ENCODE measurements around the gene NNT. TPM values are rescaled to one million over a fixed set of nuclear protein-coding genes. Genes with fewer than 3 reads are reported as not detected.

The NNT gene
- total RNA-seq (2022; extraction: Qiagen RNA extraction), result 10.7 to 15.2 TPM (median 13.2 TPM) in 5 replicates

GRCh38 chr5:43602461-43603343 is at the start of gene NNT:
NNT (plus strand) TSS chr5:43603180; CDS start chr5:43609196, 6,016 bp downstream.

GRCh38 chr5:43556857-43557542 is 46.0 kb upstream of the NNT start, which contains the start of gene PAIP1:
PAIP1 (minus strand) TSS chr5:43557077; CDS start chr5:43556846, 231 bp downstream.

Other genes with a start within 250 kb of the NNT start
- gene CCL28, start 190.8 kb upstream of the NNT start, total RNA-seq (2022; extraction: Qiagen RNA extraction), result 0.08 to 0.16 TPM (median 0.10 TPM) in 5 replicates
- gene TMEM267, start 119.3 kb upstream of the NNT start, total RNA-seq (2022; extraction: Qiagen RNA extraction), result 15.8 to 21.1 TPM (median 19.4 TPM) in 5 replicates
- gene C5orf34, start 88.0 kb upstream of the NNT start, total RNA-seq (2022; extraction: Qiagen RNA extraction), result 3.6 to 5.2 TPM (median 4.4 TPM) in 5 replicates
- gene PAIP1, start 46.1 kb upstream of the NNT start, total RNA-seq (2022; extraction: Qiagen RNA extraction), result 95.7 to 121 TPM (median 116 TPM) in 5 replicates